K562 (cell line): ENCODE data around the gene TMPRSS11D.

ENCODE experiments used
- JUN ChIP-seq, 2 experiments: sonication (generic) in 1 of 2; formaldehyde crosslinking in 1 of 2; IDR thresholded peaks; 2 replicates each; pipeline versions ENCODE4 v1.6.1 to v1.8.0; 2012 to 2022; ENCODE audit warnings: borderline replicate concordance in 2 of 2, mild to moderate bottlenecking in 2 of 2, improper control_type of control experiment in 1 of 2, low read depth in 1 of 2, low read length in 1 of 2, missing genetic modification reagents in 1 of 2
- NR2C2 ChIP-seq, 2 experiments: fragments of 200-800 bp in 1 of 2; sonication (Bioruptor generic) in 1 of 2; sonication (generic) in 1 of 2; formaldehyde crosslinking in 1 of 2; IDR thresholded peaks; 2 replicates each; pipeline versions ENCODE4 v1.6.1 to v1.8.0; 2016 to 2022; ENCODE audit warnings: mild to moderate bottlenecking in 1 of 2, missing compliant biosample characterization in 1 of 2, missing genetic modification characterization in 1 of 2, missing genetic modification reagents in 1 of 2
- RFX5 ChIP-seq: IDR thresholded peaks from 2 replicates; pipeline ENCODE4 v1.6.1; 2011; ENCODE audit warnings: low read depth, mild to moderate bottlenecking, improper control_type of control experiment, low read length
- TF ChIP-seq, protein P1 (sequence below), 3 experiments: IDR thresholded peaks in 2 of 3; conservative IDR thresholded peaks in 1 of 3; 2 replicates each; pipeline ENCODE4 v1.5.1; 2011 to 2012; ENCODE audit warnings: low read length in 3 of 3, mild to moderate bottlenecking in 3 of 3, control low read depth in 2 of 3, improper control_type of control experiment in 1 of 3, inconsistent platforms in 1 of 3, low read depth in 1 of 3, mixed read lengths in 1 of 3, moderate library complexity in 1 of 3; ENCODE audit not compliant: insufficient read depth in 2 of 3

- TF ChIP-seq JUN (IDR thresholded peaks at IDR 0.05; ENCODE audit: borderline replicate concordance, low read depth, low read length), result no peak
- TF ChIP-seq JUN (CRISPR knock-in tag; IDR thresholded peaks at IDR 0.05; ENCODE audit: borderline replicate concordance), result no peak
- TF ChIP-seq, protein P1, sequence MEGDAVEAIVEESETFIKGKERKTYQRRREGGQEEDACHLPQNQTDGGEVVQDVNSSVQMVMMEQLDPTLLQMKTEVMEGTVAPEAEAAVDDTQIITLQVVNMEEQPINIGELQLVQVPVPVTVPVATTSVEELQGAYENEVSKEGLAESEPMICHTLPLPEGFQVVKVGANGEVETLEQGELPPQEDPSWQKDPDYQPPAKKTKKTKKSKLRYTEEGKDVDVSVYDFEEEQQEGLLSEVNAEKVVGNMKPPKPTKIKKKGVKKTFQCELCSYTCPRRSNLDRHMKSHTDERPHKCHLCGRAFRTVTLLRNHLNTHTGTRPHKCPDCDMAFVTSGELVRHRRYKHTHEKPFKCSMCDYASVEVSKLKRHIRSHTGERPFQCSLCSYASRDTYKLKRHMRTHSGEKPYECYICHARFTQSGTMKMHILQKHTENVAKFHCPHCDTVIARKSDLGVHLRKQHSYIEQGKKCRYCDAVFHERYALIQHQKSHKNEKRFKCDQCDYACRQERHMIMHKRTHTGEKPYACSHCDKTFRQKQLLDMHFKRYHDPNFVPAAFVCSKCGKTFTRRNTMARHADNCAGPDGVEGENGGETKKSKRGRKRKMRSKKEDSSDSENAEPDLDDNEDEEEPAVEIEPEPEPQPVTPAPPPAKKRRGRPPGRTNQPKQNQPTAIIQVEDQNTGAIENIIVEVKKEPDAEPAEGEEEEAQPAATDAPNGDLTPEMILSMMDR (IDR thresholded peaks at IDR 0.05 in 2 of 3, conservative IDR thresholded peaks at IDR 0.05 in 1 of 3; ENCODE audit: insufficient read depth in 2 of 3, low read depth in 1 of 3, low read length in 3 of 3), result no peak
- no peak for TF ChIP-seq NR2C2 (CRISPR knock-in tag; IDR thresholded peaks at IDR 0.05)
- no peak for TF ChIP-seq NR2C2 (tag; IDR thresholded peaks at IDR 0.05)
- TF ChIP-seq RFX5, result no peak
Observed at GRCh38 chr4:67899096-67899495, 15.3 kb upstream of the TMPRSS11D start.
